MM.1S (cell line): ENCODE data around the gene ACSF3.

Source experiments
- DNase-seq: peaks from one replicate; pipeline ENCODE4 v3.0.0-alpha.2; 2015
- H2AFZ ChIP-seq: fragments of 300-600 bp; sonication (generic); 2 replicates; pipeline ENCODE4 v1.6.0; 2016; ENCODE audit warnings: antibody characterized with exemption, low read length
- H3F3A ChIP-seq: fragments of 300-600 bp; sonication (generic); 2 replicates; pipeline ENCODE4 v1.6.1; 2016; ENCODE audit warnings: mild to moderate bottlenecking, antibody characterized with exemption, low read length, moderate library complexity, mixed read lengths; ENCODE audit not compliant: insufficient read depth
- H3K27ac ChIP-seq: fragments of 300-600 bp; sonication (generic); 2 replicates; pipeline ENCODE4 v1.5.1; 2016; ENCODE audit warnings: mild to moderate bottlenecking, low read length
- H3K27me3 ChIP-seq: fragments of 300-600 bp; sonication (generic); replicated peaks from 2 replicates; pipeline ENCODE4 v1.6.0; 2016; ENCODE audit warnings: low read length; ENCODE audit not compliant: insufficient read depth
- H3K36me3 ChIP-seq: fragments of 300-600 bp; sonication (generic); replicated peaks from 2 replicates; pipeline ENCODE4 v1.6.1; 2016; ENCODE audit warnings: mild to moderate bottlenecking, low read length, mixed read lengths; ENCODE audit not compliant: insufficient read depth
- H3K4me1 ChIP-seq: fragments of 300-600 bp; sonication (generic); 2 replicates; pipeline ENCODE4 v1.6.1; 2016; ENCODE audit warnings: low read length, mixed read lengths
- H3K4me2 ChIP-seq: fragments of 300-600 bp; sonication (generic); 2 replicates; pipeline ENCODE4 v1.6.0; 2016; ENCODE audit warnings: low read depth, low read length
- H3K4me3 ChIP-seq: fragments of 300-600 bp; sonication (generic); 2 replicates; pipeline ENCODE4 v1.5.1; 2016; ENCODE audit warnings: low read length, mixed read lengths
- H3K79me2 ChIP-seq: fragments of 300-600 bp; sonication (generic); 2 replicates; pipeline ENCODE4 v1.6.1; 2016; ENCODE audit warnings: mixed run types, low read length, mixed read lengths
- H3K9ac ChIP-seq: fragments of 300-600 bp; sonication (generic); 2 replicates; pipeline ENCODE4 v1.6.1; 2016; ENCODE audit warnings: low read length, mixed read lengths
- H3K9me2 ChIP-seq: fragments of 300-600 bp; sonication (generic); replicated peaks from 2 replicates; pipeline ENCODE4 v1.6.1; 2016; ENCODE audit warnings: mild to moderate bottlenecking, low read length, mixed read lengths; ENCODE audit not compliant: insufficient read depth
- H3K9me3 ChIP-seq: fragments of 300-600 bp; sonication (generic); replicated peaks from 2 replicates; pipeline ENCODE4 v1.6.1; 2016; ENCODE audit warnings: mild to moderate bottlenecking, low read length, mixed read lengths; ENCODE audit not compliant: insufficient read depth
- H4K20me1 ChIP-seq: fragments of 300-600 bp; sonication (generic); 2 replicates; pipeline ENCODE4 v1.6.1; 2016; ENCODE audit warnings: mild to moderate bottlenecking, low read length, moderate library complexity, mixed read lengths; ENCODE audit not compliant: insufficient read depth
- EZH2 ChIP-seq: fragments of 300-600 bp; sonication (generic); optimal IDR thresholded peaks from 2 replicates; pipeline ENCODE3; 2017; ENCODE audit warnings: low read depth, mild to moderate bottlenecking, antibody characterized with exemption, low read length, mixed read lengths
- EZH2phosphoT487 ChIP-seq: fragments of 300-600 bp; sonication (generic); IDR thresholded peaks from 2 replicates; pipeline ENCODE4 v1.6.1; 2018; ENCODE audit warnings: antibody characterized with exemption, low read length
- TF ChIP-seq, protein P1 (sequence below): fragments of 300-600 bp; sonication (generic); IDR thresholded peaks from 2 replicates; pipeline ENCODE4 v1.5.1; 2016; ENCODE audit warnings: antibody characterized with exemption, low read length, mixed read lengths

The ACSF3 gene

DNA sequence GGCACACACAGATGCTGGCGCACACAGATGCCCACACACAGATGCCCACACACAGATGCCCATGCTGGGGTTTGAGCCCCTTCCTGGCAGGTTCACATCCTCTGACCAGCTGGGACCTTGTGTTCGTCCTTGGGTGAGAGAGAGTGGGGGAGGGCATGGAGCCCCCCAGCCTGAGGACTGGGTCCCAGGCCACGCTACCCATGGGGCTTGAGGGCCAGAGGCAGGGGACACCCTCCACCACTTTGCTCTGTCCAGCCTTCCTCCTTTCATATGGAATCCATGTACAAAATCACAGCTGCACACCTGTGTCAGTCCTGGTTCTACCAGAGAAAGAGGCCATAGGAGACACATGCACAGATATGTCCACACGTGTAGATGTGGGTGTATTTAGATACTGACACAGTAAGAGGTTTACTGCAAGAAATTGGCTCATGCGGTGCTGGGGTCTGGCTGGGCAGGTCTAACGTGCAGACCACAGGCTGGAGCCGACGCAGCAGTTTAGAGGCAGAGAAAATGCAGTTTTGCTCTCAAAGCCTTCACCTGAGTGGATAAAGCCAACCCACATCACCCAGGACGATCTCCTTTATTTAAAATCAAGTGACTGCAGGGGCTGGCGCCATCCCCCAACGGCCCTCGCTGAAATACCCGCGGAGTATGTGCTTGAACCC lies 95.8 kb downstream of the ACSF3 start:
- Histone ChIP-seq H3K4me1 (no peaks in the 10 kb centered on the region), H3K27ac (no peak overlapping the region), H3K9ac (no peak overlapping the region), H3K4me2 (no peak overlapping the region), H4K20me1 (no peaks in the 10 kb centered on the region), H3K9me3 (no peaks in the 10 kb centered on the region), H3K9me2 (no peaks in the 10 kb centered on the region), H3F3A (no peaks in the 10 kb centered on the region), H3K4me3 (no peak overlapping the region), H3K27me3 (no peaks in the 10 kb centered on the region), H2AFZ (no peak overlapping the region), H3K36me3 (no peaks in the 10 kb centered on the region), H3K79me2 (no peaks in the 10 kb centered on the region)
- DNase-seq = no peak
- TF ChIP-seq, protein P1, sequence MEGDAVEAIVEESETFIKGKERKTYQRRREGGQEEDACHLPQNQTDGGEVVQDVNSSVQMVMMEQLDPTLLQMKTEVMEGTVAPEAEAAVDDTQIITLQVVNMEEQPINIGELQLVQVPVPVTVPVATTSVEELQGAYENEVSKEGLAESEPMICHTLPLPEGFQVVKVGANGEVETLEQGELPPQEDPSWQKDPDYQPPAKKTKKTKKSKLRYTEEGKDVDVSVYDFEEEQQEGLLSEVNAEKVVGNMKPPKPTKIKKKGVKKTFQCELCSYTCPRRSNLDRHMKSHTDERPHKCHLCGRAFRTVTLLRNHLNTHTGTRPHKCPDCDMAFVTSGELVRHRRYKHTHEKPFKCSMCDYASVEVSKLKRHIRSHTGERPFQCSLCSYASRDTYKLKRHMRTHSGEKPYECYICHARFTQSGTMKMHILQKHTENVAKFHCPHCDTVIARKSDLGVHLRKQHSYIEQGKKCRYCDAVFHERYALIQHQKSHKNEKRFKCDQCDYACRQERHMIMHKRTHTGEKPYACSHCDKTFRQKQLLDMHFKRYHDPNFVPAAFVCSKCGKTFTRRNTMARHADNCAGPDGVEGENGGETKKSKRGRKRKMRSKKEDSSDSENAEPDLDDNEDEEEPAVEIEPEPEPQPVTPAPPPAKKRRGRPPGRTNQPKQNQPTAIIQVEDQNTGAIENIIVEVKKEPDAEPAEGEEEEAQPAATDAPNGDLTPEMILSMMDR = no peak
- TF ChIP-seq EZH2 = no peak
- no peak for TF ChIP-seq EZH2phosphoT487

DNA sequence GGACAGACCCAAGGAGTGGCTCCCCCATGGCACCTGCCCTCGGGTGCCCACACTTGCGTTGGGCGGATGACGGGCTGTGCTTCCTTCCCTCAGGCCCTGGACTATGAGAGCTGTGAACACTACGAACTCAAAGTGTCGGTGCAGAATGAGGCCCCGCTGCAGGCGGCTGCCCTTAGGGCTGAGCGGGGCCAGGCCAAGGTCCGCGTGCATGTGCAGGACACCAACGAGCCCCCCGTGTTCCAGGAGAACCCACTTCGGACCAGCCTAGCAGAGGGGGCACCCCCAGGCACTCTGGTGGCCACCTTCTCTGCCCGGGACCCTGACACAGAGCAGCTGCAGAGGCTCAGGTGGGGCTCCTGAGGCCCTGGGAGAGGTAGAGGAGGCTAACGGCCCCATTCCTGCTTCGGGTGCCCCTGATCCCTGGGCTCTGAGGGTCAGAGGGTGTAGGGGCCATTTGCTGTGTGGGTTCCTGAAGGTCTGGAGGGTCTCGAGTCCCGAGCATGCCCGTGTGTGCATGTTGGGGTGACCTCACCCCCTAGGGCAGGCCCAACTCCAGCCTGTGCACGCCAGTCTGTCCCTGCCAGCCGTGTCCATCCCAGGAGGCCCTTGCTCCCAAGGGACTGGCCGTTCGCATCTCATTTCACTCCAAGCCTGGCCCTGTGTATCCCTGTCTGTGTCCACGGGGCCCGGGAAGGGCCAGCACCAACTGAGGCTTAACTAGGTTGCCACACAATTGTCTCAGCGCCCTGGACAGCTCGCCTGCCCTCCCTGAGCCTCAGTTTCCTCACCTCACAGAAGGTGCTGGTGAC lies 96.7 kb downstream of the ACSF3 start:
- no peaks in the 10 kb centered on the region for H3K4me1 ChIP-seq
- no peaks in the 10 kb centered on the region for H3K36me3 ChIP-seq
- no peak overlapping the region for H3K27ac ChIP-seq
- H4K20me1 ChIP-seq = no peaks in the 10 kb centered on the region
- H3K9me3 ChIP-seq = no peaks in the 10 kb centered on the region
- H3K9ac ChIP-seq = no peak overlapping the region
- no peak overlapping the region for H3K4me3 ChIP-seq
- H3K9me2 ChIP-seq = no peaks in the 10 kb centered on the region
- no peaks in the 10 kb centered on the region for H3F3A ChIP-seq
- H2AFZ ChIP-seq = no peak overlapping the region
- no peak for DNase-seq
- no peaks in the 10 kb centered on the region for H3K79me2 ChIP-seq
- no peak overlapping the region for H3K4me2 ChIP-seq
- H3K27me3 ChIP-seq = no peaks in the 10 kb centered on the region
- no peak for TF ChIP-seq EZH2
- TF ChIP-seq, protein P1 = no peak

DNA sequence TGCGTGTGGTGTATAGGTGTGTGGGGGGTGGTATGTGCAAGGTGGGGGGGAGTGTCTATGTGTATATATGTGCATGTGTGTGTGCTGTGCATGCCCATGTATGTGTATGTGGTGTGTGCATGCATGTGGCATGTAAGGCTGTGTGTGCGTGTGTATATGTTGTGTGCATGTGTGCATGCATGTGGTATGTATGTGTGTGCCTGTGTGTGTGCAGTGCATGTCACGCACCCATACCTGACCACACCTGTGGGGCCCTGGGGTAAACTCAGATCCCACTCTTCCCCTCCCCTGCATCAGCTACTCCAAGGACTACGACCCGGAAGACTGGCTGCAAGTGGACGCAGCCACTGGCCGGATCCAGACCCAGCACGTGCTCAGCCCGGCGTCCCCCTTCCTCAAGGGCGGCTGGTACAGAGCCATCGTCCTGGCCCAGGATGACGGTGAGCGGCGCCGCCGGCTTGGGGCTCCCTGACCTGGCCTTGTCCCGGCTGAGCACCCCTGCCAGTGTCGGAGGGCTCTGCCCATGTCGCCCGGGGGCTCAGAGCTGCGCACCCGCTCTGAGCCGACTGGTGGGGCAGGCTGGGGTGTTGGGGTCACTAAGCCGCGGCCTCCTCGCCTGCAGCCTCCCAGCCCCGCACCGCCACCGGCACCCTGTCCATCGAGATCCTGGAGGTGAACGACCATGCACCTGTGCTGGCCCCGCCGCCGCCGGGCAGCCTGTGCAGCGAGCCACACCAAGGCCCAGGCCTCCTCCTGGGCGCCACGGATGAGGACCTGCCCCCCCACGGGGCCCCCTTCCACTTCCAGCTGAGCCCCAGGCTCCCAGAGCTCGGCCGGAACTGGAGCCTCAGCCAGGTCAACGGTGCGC lies 97.6 kb downstream of the ACSF3 start:
- no peak overlapping the region for H3K4me2 ChIP-seq

More for the DNA sequence above, 97.6 kb downstream of the ACSF3 start:
- Histone ChIP-seq H3K27me3 (no peaks in the 10 kb centered on the region), H3K9me3 (no peaks in the 10 kb centered on the region), H4K20me1 (no peaks in the 10 kb centered on the region), H3K9ac (no peak overlapping the region), H2AFZ (no peak overlapping the region), H3K79me2 (no peaks in the 10 kb centered on the region), H3K9me2 (no peaks in the 10 kb centered on the region), H3F3A (no peaks in the 10 kb centered on the region), H3K27ac (no peak overlapping the region), H3K4me3 (no peak overlapping the region), H3K4me1 (no peaks in the 10 kb centered on the region), H3K36me3 (no peaks in the 10 kb centered on the region)
- TF ChIP-seq, protein P1 = no peak
- TF ChIP-seq EZH2phosphoT487 = no peak
- no peak for TF ChIP-seq EZH2
- DNase-seq = no peak
